ENCODE measurements around the gene PIERCE2. TPM values are rescaled to one million over a fixed set of nuclear protein-coding genes. Genes with fewer than 3 reads are reported as not detected.

The PIERCE2 gene
- total and polyA plus RNA-seq, 2 of the 4 experiments (the other 2 are of a cell fraction), result 0.36 to 0.48 TPM

DNA sequence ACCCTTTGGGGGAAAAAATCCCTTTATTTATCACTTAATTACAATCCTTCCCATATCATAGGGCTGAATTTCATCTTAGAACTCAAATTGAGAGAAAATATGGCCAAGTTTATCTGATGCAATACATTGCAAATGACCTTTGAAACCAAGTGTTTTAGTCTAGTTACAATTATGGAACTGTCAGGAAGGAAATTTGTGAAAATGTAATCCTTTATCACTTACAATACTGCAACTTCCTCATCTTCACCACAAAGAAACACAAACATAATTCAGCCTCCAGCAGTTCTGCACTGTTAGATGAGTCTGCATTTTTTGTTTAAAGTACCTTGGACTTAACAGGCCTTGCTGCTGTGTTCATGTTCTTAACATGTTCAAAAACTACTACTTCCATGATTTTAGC lies 4.8 kb upstream of the PIERCE2 start:
- no peak for TF ChIP-seq SMC3 (IDR thresholded peaks at IDR 0.05; ENCODE audit: low read depth, low read length)
- no peak for TF ChIP-seq CHD1 (IDR thresholded peaks at IDR 0.05; ENCODE audit: low read depth, low read length)
- no peak for TF ChIP-seq POLR2A (IDR thresholded peaks at IDR 0.05; ENCODE audit: low read depth, low read length)
- 0 out of 2 replicates have a peak, but pooled peaks have one; percentile 15 for TF ChIP-seq MAFK (IDR thresholded peaks at IDR 0.05; ENCODE audit: low read depth, low read length)
- TF ChIP-seq, protein P1, sequence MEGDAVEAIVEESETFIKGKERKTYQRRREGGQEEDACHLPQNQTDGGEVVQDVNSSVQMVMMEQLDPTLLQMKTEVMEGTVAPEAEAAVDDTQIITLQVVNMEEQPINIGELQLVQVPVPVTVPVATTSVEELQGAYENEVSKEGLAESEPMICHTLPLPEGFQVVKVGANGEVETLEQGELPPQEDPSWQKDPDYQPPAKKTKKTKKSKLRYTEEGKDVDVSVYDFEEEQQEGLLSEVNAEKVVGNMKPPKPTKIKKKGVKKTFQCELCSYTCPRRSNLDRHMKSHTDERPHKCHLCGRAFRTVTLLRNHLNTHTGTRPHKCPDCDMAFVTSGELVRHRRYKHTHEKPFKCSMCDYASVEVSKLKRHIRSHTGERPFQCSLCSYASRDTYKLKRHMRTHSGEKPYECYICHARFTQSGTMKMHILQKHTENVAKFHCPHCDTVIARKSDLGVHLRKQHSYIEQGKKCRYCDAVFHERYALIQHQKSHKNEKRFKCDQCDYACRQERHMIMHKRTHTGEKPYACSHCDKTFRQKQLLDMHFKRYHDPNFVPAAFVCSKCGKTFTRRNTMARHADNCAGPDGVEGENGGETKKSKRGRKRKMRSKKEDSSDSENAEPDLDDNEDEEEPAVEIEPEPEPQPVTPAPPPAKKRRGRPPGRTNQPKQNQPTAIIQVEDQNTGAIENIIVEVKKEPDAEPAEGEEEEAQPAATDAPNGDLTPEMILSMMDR (conservative IDR thresholded peaks at IDR 0.05; ENCODE audit: low read depth, low read length), result no peak
- TF ChIP-seq MXI1 (IDR thresholded peaks at IDR 0.05; ENCODE audit: borderline replicate concordance, low read depth, low read length), result no peak
- TF ChIP-seq NFE2L2 (IDR thresholded peaks at IDR 0.05; ENCODE audit: low read depth, low read length), result peak; percentile 51; the same call in 1 of the 2 replicates
- TF ChIP-seq, protein P2, sequence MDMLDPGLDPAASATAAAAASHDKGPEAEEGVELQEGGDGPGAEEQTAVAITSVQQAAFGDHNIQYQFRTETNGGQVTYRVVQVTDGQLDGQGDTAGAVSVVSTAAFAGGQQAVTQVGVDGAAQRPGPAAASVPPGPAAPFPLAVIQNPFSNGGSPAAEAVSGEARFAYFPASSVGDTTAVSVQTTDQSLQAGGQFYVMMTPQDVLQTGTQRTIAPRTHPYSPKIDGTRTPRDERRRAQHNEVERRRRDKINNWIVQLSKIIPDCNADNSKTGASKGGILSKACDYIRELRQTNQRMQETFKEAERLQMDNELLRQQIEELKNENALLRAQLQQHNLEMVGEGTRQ (IDR thresholded peaks at IDR 0.05; ENCODE audit: low read depth, low read length), result no peak
- peak; percentile 79 for TF ChIP-seq CEBPB (IDR thresholded peaks at IDR 0.05; ENCODE audit: low read depth, low read length)
- TF ChIP-seq RAD21 (IDR thresholded peaks at IDR 0.05; ENCODE audit: low read length), result no peak
- no peak for TF ChIP-seq MAZ (IDR thresholded peaks at IDR 0.05; ENCODE audit: borderline replicate concordance, low read depth, low read length)
- TF ChIP-seq RCOR1 (IDR thresholded peaks at IDR 0.05; ENCODE audit: insufficient replicate concordance, low read length), result no peak
- no peak for TF ChIP-seq BHLHE40 (IDR thresholded peaks at IDR 0.05; ENCODE audit: low read depth, low read length)
- no peak for TF ChIP-seq FOS (IDR thresholded peaks at IDR 0.05; ENCODE audit: low read depth, low read length)
- TF ChIP-seq, protein P3, sequence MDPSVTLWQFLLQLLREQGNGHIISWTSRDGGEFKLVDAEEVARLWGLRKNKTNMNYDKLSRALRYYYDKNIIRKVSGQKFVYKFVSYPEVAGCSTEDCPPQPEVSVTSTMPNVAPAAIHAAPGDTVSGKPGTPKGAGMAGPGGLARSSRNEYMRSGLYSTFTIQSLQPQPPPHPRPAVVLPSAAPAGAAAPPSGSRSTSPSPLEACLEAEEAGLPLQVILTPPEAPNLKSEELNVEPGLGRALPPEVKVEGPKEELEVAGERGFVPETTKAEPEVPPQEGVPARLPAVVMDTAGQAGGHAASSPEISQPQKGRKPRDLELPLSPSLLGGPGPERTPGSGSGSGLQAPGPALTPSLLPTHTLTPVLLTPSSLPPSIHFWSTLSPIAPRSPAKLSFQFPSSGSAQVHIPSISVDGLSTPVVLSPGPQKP (IDR thresholded peaks at IDR 0.05; ENCODE audit: borderline replicate concordance, low read depth, low read length), result no peak
- no peak for TF ChIP-seq RFX5 (IDR thresholded peaks at IDR 0.05; ENCODE audit: low read depth, low read length)
- Histone ChIP-seq H3K4me3 (ENCODE audit: insufficient read depth, low read depth, low read length) (no peak overlapping the region), H4K5ac (ENCODE audit: low read depth, low read length) (no peak overlapping the region), H3K23ac (ENCODE audit: low read depth, low read length) (peak overlapping the region; percentile 14; the same call in 1 of the 2 replicates), H3K14ac (replicated peaks; ENCODE audit: low read depth, low read length) (no peak overlapping the region), H3K36me3 (ENCODE audit: control insufficient read depth, insufficient read depth, low read length) (no peaks in the 10 kb centered on the region), H3K9me1 (ENCODE audit: insufficient read depth, low read length) (no peaks in the 10 kb centered on the region), H3K4ac (ENCODE audit: low read depth, low read length) (no peak overlapping the region), H3K27me3 (ENCODE audit: control insufficient read depth, insufficient read depth, low read length) (no peaks in the 10 kb centered on the region), H3K79me1 (ENCODE audit: low read depth in 1 of 2, low read length in 2 of 2) (peaks cover 0 to 9% of the 10 kb centered on the region in 2 experiments; a peak in 2 of 4 replicates), H3K56ac (ENCODE audit: extremely low read depth, insufficient read depth, low read length) (no peak overlapping the region), H3K9ac (ENCODE audit: low read depth, low read length) (no peak overlapping the region), H4K8ac (ENCODE audit: low read depth in 2 of 2, low read length in 2 of 2) (peak overlapping the region in 1 of 2 experiments; percentile 28; a peak in 1 of 4 replicates), H2BK15ac (ENCODE audit: low read depth, low read length) (no peak overlapping the region), H3K18ac (ENCODE audit: low read depth, low read length) (no peak overlapping the region), H3K4me1 (ENCODE audit: control insufficient read depth, insufficient read depth, low read length) (no peaks in the 10 kb centered on the region), H2BK20ac (ENCODE audit: low read depth, low read length) (no peak overlapping the region), H4K91ac (ENCODE audit: insufficient read depth, low read depth, low read length) (no peak overlapping the region), H2BK120ac (ENCODE audit: low read depth, low read length) (no peak overlapping the region), H2AFZ (replicated peaks; ENCODE audit: low read length, poor library complexity) (no peak overlapping the region), H3K27ac (ENCODE audit: insufficient read depth, low read length) (no peak overlapping the region; the same call in 1 of the 2 replicates), H3K9me3 (ENCODE audit: control insufficient read depth, insufficient read depth, low read length) (no peaks in the 10 kb centered on the region), H2BK5ac (ENCODE audit: low read depth, low read length, poor library complexity, severe bottlenecking) (no peak overlapping the region), H4K20me1 (ENCODE audit: insufficient read depth, low read length) (no peaks in the 10 kb centered on the region), H2AK5ac (ENCODE audit: low read depth, low read length) (no peak overlapping the region), H2AK9ac (replicated peaks; ENCODE audit: low read depth, low read length, poor library complexity) (no peak overlapping the region), H3K4me2 (ENCODE audit: low read depth, low read length) (no peak overlapping the region)
- DNase-seq (peak; percentile 49), ATAC-seq (ENCODE audit: low read depth) (no peak)
- dilution Hi-C loops (cut with HindIII; ENCODE audit: low sequenced_read_pairs, unreplicated experiment) (no loop called here), intact Hi-C loops (cut with micrococcal nuclease) (no loop called here), in situ Hi-C loops (cut with MboI; ENCODE audit: low sequenced_read_pairs) (no loop called here)
- CTCF ChIA-PET, result no interaction called here
- no TSS peak for BruUV-seq (replicated peaks)
- POLR2A ChIA-PET (ENCODE audit: unreplicated experiment), result no interaction called here
